Stimulated activated CD4-positive, alpha-beta T cell treated with anti-CD3 and anti-CD28 coated beads, Interleukin-12 subunit alpha, Interleukin-12 subunit beta, amount 100 ng/mL, for 48 hours (primary cell): Measurements from ENCODE around the gene LRRC10B.

Experiments
- DNase-seq, 3 donors: peaks; one replicate each; pipeline ENCODE4 v3.0.0-alpha.2; 2020; ENCODE audit warnings: low read depth in 2 of 3, low spot score in 1 of 3

Gene LRRC10B

GRCh38 chr11:61507012-61507768, 1.4 kb upstream of the LRRC10B start:
- no peak for DNase-seq

- DNase-seq: peak; percentile 40 to 64 (median 60)
Measured at GRCh38 chr11:61509043-61510029, 787 bp downstream of the LRRC10B start.

- DNase-seq: no peak
Measured at GRCh38 chr11:61510166-61510919, 1.8 kb downstream of the LRRC10B start.

GRCh38 chr11:61510974-61511373, 2.4 kb downstream of the LRRC10B start:
- no peak for DNase-seq

GRCh38 chr11:61511383-61511782, 2.8 kb downstream of the LRRC10B start:
- DNase-seq: no peak

- no peak for DNase-seq
Measured at GRCh38 chr11:61512435-61512834, 3.9 kb downstream of the LRRC10B start.

GRCh38 chr11:61513143-61513765, 4.7 kb downstream of the LRRC10B start:
- no peak for DNase-seq

- no peak for DNase-seq
Measured at GRCh38 chr11:61514050-61514917, 5.7 kb downstream of the LRRC10B start.

- DNase-seq: no peak
Measured at GRCh38 chr11:61515686-61516085, 7.1 kb downstream of the LRRC10B start.

GRCh38 chr11:61516191-61516590, 7.6 kb downstream of the LRRC10B start:
- DNase-seq: no peak

- peak; percentile 9 to 46 (median 30) for DNase-seq
Measured at GRCh38 chr11:61516675-61517572, 8.4 kb downstream of the LRRC10B start.

- no peak for DNase-seq
Measured at GRCh38 chr11:61518032-61518795, 9.7 kb downstream of the LRRC10B start.

GRCh38 chr11:61522881-61523280, 14.3 kb downstream of the LRRC10B start:
- DNase-seq: no peak

GRCh38 chr11:61524446-61524845, 15.9 kb downstream of the LRRC10B start:
- DNase-seq: no peak

- DNase-seq: no peak
Measured at GRCh38 chr11:61524963-61525587, 16.5 kb downstream of the LRRC10B start.

GRCh38 chr11:61526229-61526628, 17.7 kb downstream of the LRRC10B start:
- DNase-seq: no peak

GRCh38 chr11:61526956-61527731, 18.6 kb downstream of the LRRC10B start:
- DNase-seq: no peak
